Spleen (tissue), 7 donors: Measurements from ENCODE around the gene COL4A3.

Experiments
- POLR2A ChIP-seq, 3 donors: fragments of 450-650 bp; IDR thresholded peaks; one replicate each; pipeline ENCODE4 v1.5.1; 2017; ENCODE audit warnings: antibody characterized with exemption in 3 of 3, mild to moderate bottlenecking in 1 of 3
- TF ChIP-seq, protein P1 (sequence below), 11 experiments: fragments of 200-600 bp in 7 of 11; fragments of 450-650 bp in 4 of 11; sonication (generic) in 4 of 11; IDR thresholded peaks in 8 of 11; conservative IDR thresholded peaks in 3 of 11; 1 replicate in 7 of 11; 2 replicates in 4 of 11; pipeline versions ENCODE4 v1.4.0 to v1.8.0; 2016 to 2021; ENCODE audit warnings: antibody characterized with exemption in 11 of 11, inconsistent platforms in 4 of 11, mild to moderate bottlenecking in 1 of 11
- donor health status: DM: no; HTN: no; CAD: no; lungs with moderate emphysema.
- donor health status: DM: no; HTN: no; CAD: no.
- donor health status: DM: no; HTN: no; CAD: no.

GRCh38 chr2:227320305-227321094, 156.1 kb downstream of the COL4A3 start:
- no peak for TF ChIP-seq POLR2A (IDR thresholded peaks at IDR 0.05)
- TF ChIP-seq, protein P1, sequence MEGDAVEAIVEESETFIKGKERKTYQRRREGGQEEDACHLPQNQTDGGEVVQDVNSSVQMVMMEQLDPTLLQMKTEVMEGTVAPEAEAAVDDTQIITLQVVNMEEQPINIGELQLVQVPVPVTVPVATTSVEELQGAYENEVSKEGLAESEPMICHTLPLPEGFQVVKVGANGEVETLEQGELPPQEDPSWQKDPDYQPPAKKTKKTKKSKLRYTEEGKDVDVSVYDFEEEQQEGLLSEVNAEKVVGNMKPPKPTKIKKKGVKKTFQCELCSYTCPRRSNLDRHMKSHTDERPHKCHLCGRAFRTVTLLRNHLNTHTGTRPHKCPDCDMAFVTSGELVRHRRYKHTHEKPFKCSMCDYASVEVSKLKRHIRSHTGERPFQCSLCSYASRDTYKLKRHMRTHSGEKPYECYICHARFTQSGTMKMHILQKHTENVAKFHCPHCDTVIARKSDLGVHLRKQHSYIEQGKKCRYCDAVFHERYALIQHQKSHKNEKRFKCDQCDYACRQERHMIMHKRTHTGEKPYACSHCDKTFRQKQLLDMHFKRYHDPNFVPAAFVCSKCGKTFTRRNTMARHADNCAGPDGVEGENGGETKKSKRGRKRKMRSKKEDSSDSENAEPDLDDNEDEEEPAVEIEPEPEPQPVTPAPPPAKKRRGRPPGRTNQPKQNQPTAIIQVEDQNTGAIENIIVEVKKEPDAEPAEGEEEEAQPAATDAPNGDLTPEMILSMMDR (IDR thresholded peaks at IDR 0.05 in 8 of 11, conservative IDR thresholded peaks at IDR 0.05 in 3 of 11), result no peak
